ENCODE results near the gene NOVA1.

The NOVA1 gene

GRCh38 chr14:26589925-26590324 lies 7.9 kb downstream of the NOVA1 start:
- no peak for DNase-seq

- no peak for DNase-seq
Observed at GRCh38 chr14:26577711-26578110, 20.1 kb downstream of the NOVA1 start.

GRCh38 chr14:26554069-26554772 lies 43.6 kb downstream of the NOVA1 start:
- no peak for DNase-seq

GRCh38 chr14:26549571-26549970 lies 48.3 kb downstream of the NOVA1 start:
- DNase-seq = no peak

- DNase-seq = no peak
Observed at GRCh38 chr14:26548406-26548805, 49.4 kb downstream of the NOVA1 start.

GRCh38 chr14:26538176-26538575 lies 59.7 kb downstream of the NOVA1 start:
- no peak for DNase-seq

- DNase-seq = no peak
Observed at GRCh38 chr14:26531894-26532293, 65.9 kb downstream of the NOVA1 start.

- DNase-seq = no peak
Observed at GRCh38 chr14:26528415-26529182, 69.2 kb downstream of the NOVA1 start.

GRCh38 chr14:26527095-26527494 lies 70.7 kb downstream of the NOVA1 start:
- no peak for DNase-seq

- DNase-seq = no peak
Observed at GRCh38 chr14:26526137-26526536, 71.7 kb downstream of the NOVA1 start.

GRCh38 chr14:26525085-26525484 lies 72.7 kb downstream of the NOVA1 start:
- no peak for DNase-seq

GRCh38 chr14:26522967-26523366 lies 74.9 kb downstream of the NOVA1 start:
- no peak for DNase-seq

- DNase-seq = no peak
Observed at GRCh38 chr14:26517771-26518170, 80.1 kb downstream of the NOVA1 start.

- no peak for DNase-seq
Observed at GRCh38 chr14:26500028-26500427, 97.8 kb downstream of the NOVA1 start.

- no peak for DNase-seq
Observed at GRCh38 chr14:26499546-26499945, 98.3 kb downstream of the NOVA1 start.

- no peak for DNase-seq
Observed at GRCh38 chr14:26486922-26487321, 110.9 kb downstream of the NOVA1 start.

GRCh38 chr14:26484562-26484961 lies 113.3 kb downstream of the NOVA1 start:
- DNase-seq = no peak

- no peak for DNase-seq
Observed at GRCh38 chr14:26478967-26479366, 118.9 kb downstream of the NOVA1 start.

GRCh38 chr14:26466862-26467261 lies 131.0 kb downstream of the NOVA1 start:
- no peak for DNase-seq

- DNase-seq = no peak
Observed at GRCh38 chr14:26463136-26463535, 134.7 kb downstream of the NOVA1 start.

- DNase-seq = no peak
Observed at GRCh38 chr14:26454105-26454504, 143.7 kb downstream of the NOVA1 start.

GRCh38 chr14:26448181-26448855 lies 149.5 kb downstream of the NOVA1 start:
- no peak for DNase-seq

- DNase-seq = no peak
Observed at GRCh38 chr14:26444822-26445221, 153.0 kb downstream of the NOVA1 start.

GRCh38 chr14:26443654-26444053 lies 154.2 kb downstream of the NOVA1 start:
- no peak for DNase-seq

Data from stimulated activated naive CD4-positive, alpha-beta T cell (primary cell).